Endodermal cell (in vitro differentiated cells): ENCODE measurements around the gene SEMA6D. TPM values are rescaled to one million over a fixed set of nuclear protein-coding genes. Genes with fewer than 3 reads are reported as not detected.

ENCODE experiments used
- DNase-seq: peaks from one replicate; pipeline ENCODE4 v3.0.0-alpha.2; 2017
- H3K27ac ChIP-seq: 2 replicates; pipeline ENCODE4 v1.5.1; 2013; ENCODE audit warnings: mild to moderate bottlenecking, low read depth, low read length, moderate library complexity
- H3K27me3 ChIP-seq: 2 replicates; pipeline ENCODE4 v1.6.1; 2013; ENCODE audit warnings: mild to moderate bottlenecking, low read length, moderate library complexity; ENCODE audit not compliant: insufficient read depth, control insufficient read depth, poor library complexity, severe bottlenecking
- H3K36me3 ChIP-seq: 2 replicates; pipeline ENCODE4 v1.7.0; 2013; ENCODE audit warnings: mild to moderate bottlenecking, low read length, moderate library complexity; ENCODE audit not compliant: control insufficient read depth, insufficient read depth
- H3K4me1 ChIP-seq: one replicate; pipeline ENCODE4 v1.7.0; 2013; ENCODE audit warnings: low read length; ENCODE audit not compliant: control insufficient read depth, insufficient read depth
- H3K4me3 ChIP-seq: 2 replicates; pipeline ENCODE4 v1.5.1; 2013; ENCODE audit warnings: mild to moderate bottlenecking, low read length, moderate library complexity
- H3K9ac ChIP-seq: 2 replicates; pipeline ENCODE4 v1.6.1; 2013; ENCODE audit warnings: mild to moderate bottlenecking, low read length, moderate library complexity; ENCODE audit not compliant: poor library complexity, severe bottlenecking; ENCODE audit errors: extremely low read depth
- H3K9me3 ChIP-seq: 2 replicates; pipeline ENCODE4 v1.6.1; 2013; ENCODE audit warnings: mild to moderate bottlenecking, low read length, moderate library complexity; ENCODE audit not compliant: control insufficient read depth
- H3K27ac Mint-ChIP-seq: 2 replicates; pipeline ENCODE4 v1.8.0; 2020; ENCODE audit warnings: mixed read lengths
- H3K27me3 Mint-ChIP-seq: 2 replicates; pipeline ENCODE4 v1.8.0; 2021; ENCODE audit warnings: mild to moderate bottlenecking, mixed read lengths; ENCODE audit not compliant: insufficient read depth
- H3K36me3 Mint-ChIP-seq: 2 replicates; pipeline ENCODE4 v1.8.0; 2020; ENCODE audit warnings: low read depth, mixed read lengths
- H3K4me1 Mint-ChIP-seq: 2 replicates; pipeline ENCODE4 v1.8.0; 2020; ENCODE audit warnings: mixed read lengths
- H3K4me3 Mint-ChIP-seq: 2 replicates; pipeline ENCODE4 v1.8.0; 2020; ENCODE audit warnings: mild to moderate bottlenecking, moderate library complexity, mixed read lengths
- H3K9me3 Mint-ChIP-seq: 2 replicates; pipeline ENCODE4 v1.8.0; 2020; ENCODE audit warnings: mild to moderate bottlenecking, mixed read lengths
- WGBS, 2 experiments: methylation state at CpG; one replicate each; pipeline versions ENCODE4 v1.1.5 to v1.1.7; 2013; ENCODE audit warnings: missing lambda C conversion rate in 2 of 2, mixed read lengths in 1 of 2; ENCODE audit not compliant: insufficient coverage in 1 of 2, insufficient read length in 1 of 2; 5-methylcytosine and 5-hydroxymethylcytosine counted together
- total RNA-seq, 2 donors: library from RNA; stranded (reverse); fragmentation: NEBNext Ultra II Directional in 1 of 2; extraction: Animal tissue kit (Norgen Biotek cat#: 25700) in 1 of 2; gene quantifications; 2 replicates in 1 of 2; 3 replicates in 1 of 2; pipeline ENCODE4 v1.2.1, GENCODE V29; 2021
- TF ChIP-seq, protein P1 (sequence below): fragments of 200-600 bp; sonication (generic); conservative IDR thresholded peaks from 2 replicates; pipeline ENCODE4 v1.5.0; 2021; ENCODE audit warnings: antibody characterized with exemption, mild to moderate bottlenecking

Gene SEMA6D
- total RNA-seq, 2 donors from 2014 or later = 23.6 to 48.7 TPM

DNA sequence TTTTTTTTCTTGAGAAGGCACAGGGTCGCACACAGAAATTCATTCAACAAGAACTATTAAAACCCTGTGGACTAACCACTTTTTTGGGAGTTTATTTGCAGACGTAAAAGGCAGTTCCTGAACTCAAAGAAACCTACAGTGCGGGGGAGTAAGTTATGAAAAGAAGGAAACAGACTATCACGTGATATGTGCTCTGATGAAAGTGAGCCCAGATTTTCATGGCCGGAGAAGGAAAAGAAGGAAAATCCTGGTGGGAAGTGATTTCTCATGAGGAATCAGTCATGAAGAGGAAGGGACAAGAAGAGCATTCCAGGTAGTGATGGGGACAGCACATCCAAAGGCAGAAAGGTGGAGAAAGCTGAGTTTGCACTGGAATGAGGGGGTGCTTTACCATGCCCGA lies 26.1 kb downstream of the SEMA6D start:
- peak overlapping the region; percentile 40 for H3K27ac Mint-ChIP-seq
- H3K36me3 Mint-ChIP-seq = peaks cover 4% of the 10 kb centered on the region
- Histone ChIP-seq H3K27me3 (no peaks in the 10 kb centered on the region), H3K9me3 (no peaks in the 10 kb centered on the region), H3K27ac (no peak overlapping the region), H3K4me1 (peaks cover 25% of the 10 kb centered on the region), H3K4me3 (no peak overlapping the region), H3K36me3 (peaks cover 15% of the 10 kb centered on the region), H3K9ac (no peak overlapping the region)
- peaks cover 61% of the 10 kb centered on the region for H3K4me1 Mint-ChIP-seq
- TF ChIP-seq, protein P1, sequence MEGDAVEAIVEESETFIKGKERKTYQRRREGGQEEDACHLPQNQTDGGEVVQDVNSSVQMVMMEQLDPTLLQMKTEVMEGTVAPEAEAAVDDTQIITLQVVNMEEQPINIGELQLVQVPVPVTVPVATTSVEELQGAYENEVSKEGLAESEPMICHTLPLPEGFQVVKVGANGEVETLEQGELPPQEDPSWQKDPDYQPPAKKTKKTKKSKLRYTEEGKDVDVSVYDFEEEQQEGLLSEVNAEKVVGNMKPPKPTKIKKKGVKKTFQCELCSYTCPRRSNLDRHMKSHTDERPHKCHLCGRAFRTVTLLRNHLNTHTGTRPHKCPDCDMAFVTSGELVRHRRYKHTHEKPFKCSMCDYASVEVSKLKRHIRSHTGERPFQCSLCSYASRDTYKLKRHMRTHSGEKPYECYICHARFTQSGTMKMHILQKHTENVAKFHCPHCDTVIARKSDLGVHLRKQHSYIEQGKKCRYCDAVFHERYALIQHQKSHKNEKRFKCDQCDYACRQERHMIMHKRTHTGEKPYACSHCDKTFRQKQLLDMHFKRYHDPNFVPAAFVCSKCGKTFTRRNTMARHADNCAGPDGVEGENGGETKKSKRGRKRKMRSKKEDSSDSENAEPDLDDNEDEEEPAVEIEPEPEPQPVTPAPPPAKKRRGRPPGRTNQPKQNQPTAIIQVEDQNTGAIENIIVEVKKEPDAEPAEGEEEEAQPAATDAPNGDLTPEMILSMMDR = no peak
- no peaks in the 10 kb centered on the region for H3K27me3 Mint-ChIP-seq
- H3K9me3 Mint-ChIP-seq = no peaks in the 10 kb centered on the region
- no peak overlapping the region for H3K4me3 Mint-ChIP-seq
- WGBS, 2 experiments = 73 to 78% methylated on average over 5 to 6 of the region's 6 CpGs
- DNase-seq = no peak

DNA sequence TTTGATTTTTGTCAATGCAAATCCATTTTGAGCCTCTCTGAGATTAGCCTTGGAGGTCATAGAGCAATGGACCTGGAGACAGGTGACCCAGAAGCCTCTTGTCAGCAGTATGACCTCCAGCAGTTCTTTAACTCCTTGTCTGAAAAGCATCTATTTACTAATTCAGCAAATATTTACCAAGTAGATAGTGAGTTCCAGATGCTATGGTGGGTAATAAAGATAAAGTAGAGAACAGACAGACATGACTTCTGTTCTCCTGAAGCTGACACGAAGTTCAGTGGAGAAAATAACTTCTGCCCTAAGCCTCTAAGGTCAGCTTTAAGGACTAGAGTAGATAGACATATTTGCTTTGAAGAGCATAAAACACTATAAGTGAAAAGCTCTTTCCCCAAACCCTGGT lies 26.6 kb downstream of the SEMA6D start:
- WGBS, 2 experiments = 63 to 100% methylated on average over 1 of the region's 1 CpG
- H3K36me3 Mint-ChIP-seq = peaks cover 4% of the 10 kb centered on the region
- H3K27me3 ChIP-seq = no peaks in the 10 kb centered on the region

DNA sequence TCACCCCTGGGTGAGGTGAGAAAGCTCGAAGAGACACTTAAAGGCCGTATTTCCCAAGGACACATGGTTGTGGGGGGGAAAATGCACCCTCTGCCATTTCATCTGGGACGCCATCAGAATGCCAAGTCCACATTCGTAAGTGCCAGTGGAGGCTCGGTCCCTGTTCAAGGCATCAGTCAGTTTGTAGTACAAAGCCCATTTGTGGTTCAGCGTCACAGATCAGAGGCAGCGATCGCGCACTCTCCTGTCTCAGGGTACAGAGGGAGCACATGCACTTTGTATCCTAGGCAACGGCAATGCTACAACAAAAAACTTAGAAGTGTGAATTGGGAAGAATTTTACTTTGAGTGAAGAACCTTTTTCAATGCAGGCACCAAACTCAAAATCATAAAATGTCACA lies 27.2 kb downstream of the SEMA6D start:
- DNase-seq = no peak
- Histone ChIP-seq H3K4me3 (no peak overlapping the region), H3K27me3 (no peaks in the 10 kb centered on the region), H3K4me1 (peaks cover 25% of the 10 kb centered on the region), H3K9ac (no peak overlapping the region), H3K27ac (no peak overlapping the region), H3K9me3 (no peaks in the 10 kb centered on the region), H3K36me3 (peaks cover 19% of the 10 kb centered on the region)
- Mint-ChIP-seq H3K9me3 (no peaks in the 10 kb centered on the region), H3K4me3 (no peak overlapping the region), H3K27ac (no peak overlapping the region), H3K4me1 (peaks cover 58% of the 10 kb centered on the region), H3K27me3 (no peaks in the 10 kb centered on the region), H3K36me3 (peaks cover 4% of the 10 kb centered on the region)
- WGBS, 2 experiments = 83 to 90% methylated on average over 9 to 10 of the region's 10 CpGs
- TF ChIP-seq, protein P1 = no peak

More for the DNA sequence above, 26.6 kb downstream of the SEMA6D start:
- Histone ChIP-seq H3K9ac (no peak overlapping the region), H3K27ac (no peak overlapping the region), H3K9me3 (no peaks in the 10 kb centered on the region), H3K4me1 (peaks cover 25% of the 10 kb centered on the region), H3K36me3 (peaks cover 19% of the 10 kb centered on the region), H3K4me3 (no peak overlapping the region)
- peak overlapping the region; percentile 40 for H3K27ac Mint-ChIP-seq
- TF ChIP-seq, protein P1 = no peak
- no peaks in the 10 kb centered on the region for H3K9me3 Mint-ChIP-seq
- H3K4me1 Mint-ChIP-seq = peaks cover 61% of the 10 kb centered on the region
- DNase-seq = no peak
- no peaks in the 10 kb centered on the region for H3K27me3 Mint-ChIP-seq
- H3K4me3 Mint-ChIP-seq = no peak overlapping the region
